H1 (cell line): ENCODE results near the gene MACROD2. TPM values are rescaled to one million over a fixed set of nuclear protein-coding genes. Genes with fewer than 3 reads are reported as not detected.
A peak's percentile ranks its signal among the peaks of the same experiment; 100 is the strongest.

ENCODE experiments used
- CTCF ChIA-PET: fragments of 300-600 bp; sonication (Branson Sonifier 250); formaldehyde crosslinking; loops from one replicate; lab custom pipeline; 2021; ENCODE audit not compliant: partially characterized antibody; lab: Charles Lee
- POLR2A ChIA-PET: fragments of 300-600 bp; sonication (Branson Sonifier 250); formaldehyde crosslinking; loops from one replicate; lab custom pipeline; 2021; ENCODE audit warnings: inconsistent platforms; ENCODE audit not compliant: partially characterized antibody; lab: Charles Lee
- DNase-seq, 2 experiments: peaks; one replicate each; pipeline versions ENCODE4 v3.0.0 to v3.0.0-alpha.2; 2010 to 2022; ENCODE audit warnings: low spot score in 2 of 2, low read depth in 1 of 2, mixed read lengths in 1 of 2
- FAIRE-seq: peaks from 2 replicates; lab custom pipeline; 2011; peaks lifted over from hg19 to GRCh38; lab: Jason Lieb, UNC
- H2AFZ ChIP-seq: 2 replicates; pipeline ENCODE4 v1.8.1; 2012; ENCODE audit warnings: low read length, inconsistent platforms
- H2AK5ac ChIP-seq: 2 replicates; pipeline ENCODE4 v1.6.1; 2013; ENCODE audit warnings: low read depth, low read length
- H2BK120ac ChIP-seq: replicated peaks from 2 replicates; pipeline ENCODE3; 2013; ENCODE audit warnings: low read depth, low read length, inconsistent platforms
- H2BK12ac ChIP-seq: 2 replicates; pipeline ENCODE4 v1.6.1; 2013; ENCODE audit warnings: low read depth, low read length
- H2BK15ac ChIP-seq: 2 replicates; pipeline ENCODE4 v1.6.1; 2013; ENCODE audit warnings: low read length
- H2BK20ac ChIP-seq: 2 replicates; pipeline ENCODE4 v1.6.1; 2013; ENCODE audit warnings: low read length
- H2BK5ac ChIP-seq: 2 replicates; pipeline ENCODE4 v1.6.1; 2013; ENCODE audit warnings: low read depth, low read length
- H3K14ac ChIP-seq: 2 replicates; pipeline ENCODE4 v1.6.1; 2013; ENCODE audit warnings: inconsistent platforms; ENCODE audit not compliant: insufficient read length
- H3K18ac ChIP-seq: 2 replicates; pipeline ENCODE4 v1.6.1; 2013; ENCODE audit warnings: low read length; ENCODE audit errors: extremely low read depth
- H3K23ac ChIP-seq: 2 replicates; pipeline ENCODE4 v1.6.1; 2013; ENCODE audit warnings: inconsistent platforms; ENCODE audit not compliant: insufficient read length
- H3K23me2 ChIP-seq: 2 replicates; pipeline ENCODE4 v1.6.1; 2013; ENCODE audit warnings: low read depth, low read length
- H3K27ac ChIP-seq: 2 replicates; pipeline ENCODE4 v1.6.1; 2011; ENCODE audit warnings: low read depth, low read length, inconsistent platforms
- H3K27me3 ChIP-seq, 4 experiments: replicated peaks in 1 of 4; 1 replicate in 1 of 4; 2 replicates in 3 of 4; pipeline versions ENCODE4 v1.6.1 to v1.8.1; 2011 to 2013; ENCODE audit warnings: low read length in 3 of 4, mild to moderate bottlenecking in 3 of 4, inconsistent platforms in 2 of 4, mixed read lengths in 2 of 4, moderate library complexity in 1 of 4; ENCODE audit not compliant: control insufficient read depth in 3 of 4, insufficient read depth in 3 of 4; ENCODE audit errors: extremely low read depth in 1 of 4
- H3K36me3 ChIP-seq, 4 experiments: 2 replicates each; pipeline versions ENCODE4 v1.6.1 to v1.8.1; 2011 to 2013; ENCODE audit warnings: mild to moderate bottlenecking in 4 of 4, low read length in 3 of 4, moderate library complexity in 2 of 4, control low read depth in 1 of 4, inconsistent platforms in 1 of 4; ENCODE audit not compliant: insufficient read depth in 4 of 4, control insufficient read depth in 2 of 4
- H3K4ac ChIP-seq: replicated peaks from 2 replicates; pipeline ENCODE3; 2013; ENCODE audit warnings: low read length, low read depth, mixed read lengths, inconsistent platforms; ENCODE audit not compliant: insufficient read length
- H3K4me1 ChIP-seq, 4 experiments: replicated peaks in 1 of 4; 1 replicate in 1 of 4; 2 replicates in 3 of 4; pipeline versions ENCODE4 v1.6.1 to v1.8.1; 2011 to 2013; ENCODE audit warnings: low read length in 3 of 4, inconsistent platforms in 2 of 4, mixed read lengths in 1 of 4; ENCODE audit not compliant: insufficient read depth in 4 of 4, control insufficient read depth in 3 of 4
- H3K4me2 ChIP-seq, 2 experiments: 2 replicates each; pipeline versions ENCODE4 v1.6.1 to v1.8.1; 2011 to 2013; ENCODE audit warnings: low read depth in 2 of 2, low read length in 2 of 2, control low read depth in 1 of 2, inconsistent platforms in 1 of 2, mild to moderate bottlenecking in 1 of 2; ENCODE audit not compliant: insufficient read depth in 1 of 2
- H3K4me3 ChIP-seq, 4 experiments: fragments of 200-600, 300-600 bp in 1 of 4; sonication (generic), shearing (Covaris generic), sonication (Bioruptor Twin) in 1 of 4; 2 replicates each; pipeline versions ENCODE4 v1.5.1 to v1.8.1; 2011 to 2016; ENCODE audit warnings: low read length in 4 of 4, low read depth in 3 of 4, control low read depth in 2 of 4, inconsistent platforms in 2 of 4, mild to moderate bottlenecking in 2 of 4, mixed read lengths in 1 of 4, moderate library complexity in 1 of 4; ENCODE audit not compliant: insufficient read depth in 2 of 4; ENCODE audit errors: extremely low read depth in 1 of 4
- H3K56ac ChIP-seq: replicated peaks from 2 replicates; pipeline ENCODE3; 2013; ENCODE audit warnings: low read depth, mild to moderate bottlenecking, mixed read lengths, low read length, inconsistent platforms; ENCODE audit not compliant: insufficient read length
- H3K79me1 ChIP-seq: 2 replicates; pipeline ENCODE4 v1.6.1; 2013; ENCODE audit warnings: low read depth, low read length, control low read depth
- H3K79me2 ChIP-seq, 2 experiments: 2 replicates each; pipeline versions ENCODE4 v1.6.1 to v1.8.1; 2012 to 2013; ENCODE audit warnings: low read length in 2 of 2, mild to moderate bottlenecking in 2 of 2, inconsistent platforms in 1 of 2; ENCODE audit not compliant: insufficient read depth in 2 of 2, control insufficient read depth in 1 of 2
- H3K9ac ChIP-seq, 4 experiments: replicated peaks in 1 of 4; 1 replicate in 1 of 4; 2 replicates in 3 of 4; pipeline versions ENCODE4 v1.6.1 to v1.8.1; 2011 to 2013; ENCODE audit warnings: low read depth in 3 of 4, low read length in 3 of 4, control low read depth in 2 of 4, mild to moderate bottlenecking in 2 of 4, moderate library complexity in 2 of 4, inconsistent platforms in 1 of 4; ENCODE audit errors: extremely low read depth in 1 of 4
- H3K9me3 ChIP-seq, 2 experiments: 2 replicates each; pipeline versions ENCODE4 v1.6.1 to v1.8.1; 2012 to 2013; ENCODE audit warnings: mild to moderate bottlenecking in 2 of 2, moderate library complexity in 2 of 2, control low read depth in 1 of 2, inconsistent platforms in 1 of 2, low read depth in 1 of 2, low read length in 1 of 2, mixed read lengths in 1 of 2; ENCODE audit not compliant: insufficient read depth in 2 of 2
- H4K20me1 ChIP-seq, 2 experiments: replicated peaks in 1 of 2; 2 replicates each; pipeline versions ENCODE3 to v1.8.1; 2011 to 2013; ENCODE audit warnings: inconsistent platforms in 2 of 2, low read length in 2 of 2, mild to moderate bottlenecking in 1 of 2; ENCODE audit not compliant: insufficient read depth in 2 of 2, control insufficient read depth in 1 of 2
- H4K5ac ChIP-seq: 2 replicates; pipeline ENCODE4 v1.6.1; 2013; ENCODE audit warnings: low read length, low read depth, mixed read lengths, inconsistent platforms; ENCODE audit not compliant: insufficient read length
- H4K8ac ChIP-seq: 2 replicates; pipeline ENCODE4 v1.8.0; 2013; ENCODE audit warnings: mild to moderate bottlenecking, moderate library complexity, low read length, inconsistent platforms; ENCODE audit not compliant: insufficient read depth; ENCODE audit errors: extremely low read depth
- H4K91ac ChIP-seq: replicated peaks from 2 replicates; pipeline ENCODE3; 2013; ENCODE audit warnings: low read length, mixed read lengths, inconsistent platforms; ENCODE audit not compliant: insufficient read length
- EZH2 ChIP-seq: fragments of 200-600 bp; sonication (generic); IDR thresholded peaks from 2 replicates; pipeline ENCODE4 v1.7.1; 2012; ENCODE audit warnings: low read depth, mild to moderate bottlenecking, moderate library complexity, low read length, inconsistent platforms; ENCODE audit not compliant: severe bottlenecking
- NRF1 ChIP-seq: IDR thresholded peaks from 2 replicates; pipeline ENCODE4 v1.6.1; 2011; ENCODE audit warnings: mild to moderate bottlenecking, low read depth, low read length, improper control_type of control experiment
- WGBS, 2 experiments: shearing (Covaris generic) in 1 of 2; methylation state at CpG; one replicate each; pipeline versions ENCODE4 v1.1.6 to v1.1.7; 2013 to 2015; ENCODE audit warnings: low lambda C conversion rate in 2 of 2, mixed read lengths in 2 of 2, inconsistent platforms in 1 of 2, low coverage in 1 of 2, missing lambda C conversion rate in 1 of 2; ENCODE audit not compliant: insufficient replicate concordance in 2 of 2, insufficient coverage in 1 of 2, insufficient read length in 1 of 2; ENCODE audit errors: extremely low coverage in 1 of 2, missing lambda C conversion rate in 1 of 2; 5-methylcytosine and 5-hydroxymethylcytosine counted together
- polyA plus RNA-seq, 7 experiments: library from polyadenylated mRNA; depleted of rRNA in 3 of 7; stranded (reverse) in 5 of 7; unstranded in 2 of 7; fragments of >200 nt in 5 of 7; fragments of 200-250 nt in 2 of 7; gene quantifications; 1 replicate in 5 of 7; 2 replicates in 1 of 7; 4 replicates in 1 of 7; pipeline versions ENCODE4 v1.2.1 to v1.2.3, GENCODE V29; 2011 to 2013; ENCODE audit warnings: missing spikeins in 2 of 7, mixed read lengths in 2 of 7
- total RNA-seq: library from RNA; stranded (reverse); fragmentation: NEBNext Ultra II Directional; extraction: Animal tissue kit (Norgen Biotek cat#: 25700); gene quantifications from 2 replicates; pipeline ENCODE4 v1.2.1, GENCODE V29; 2021

MACROD2 gene
- total and polyA plus RNA-seq, 2 of the 8 experiments (the other 6 are each of a cell fraction or from before 2014, with no cell fraction given) = 0.70 to 3.9 TPM

GRCh38 chr20:15848995-15849610 lies 1853.8 kb downstream of the MACROD2 start:
- ChIA-PET CTCF (interaction anchor here (2.3 kb wide), 1 partner anchor 140 kb away, joined by 5 read pairs; no protein-coding TSS in a partner anchor), POLR2A (interaction anchor here (0.7 kb wide), 1 partner anchor 101 kb away, joined by 3 read pairs; no protein-coding TSS in a partner anchor)
- DNase-seq (no peak), FAIRE-seq (peak; percentile 24)
- H4K91ac ChIP-seq = no peak overlapping the region
- H3K36me3 ChIP-seq = no peaks in the 10 kb centered on the region
- H3K23me2 ChIP-seq = no peaks in the 10 kb centered on the region
- 77% methylated on average over 12 of the region's 12 CpGs; no CpG with 5 or more reads in 1 of the 2 experiments for WGBS, 2 experiments
- no peak overlapping the region for H2BK15ac ChIP-seq
- no peak overlapping the region for H4K8ac ChIP-seq
- no peaks in the 10 kb centered on the region for H3K27me3 ChIP-seq
- H3K4me2 ChIP-seq = peak overlapping the region in 1 of 2 experiments; percentile 10; a peak in 1 of 4 replicates
- H3K9ac ChIP-seq = no peak overlapping the region
- H2BK20ac ChIP-seq = no peak overlapping the region
- no peak overlapping the region for H3K27ac ChIP-seq
- H3K56ac ChIP-seq = no peak overlapping the region
- no peaks in the 10 kb centered on the region for H3K9me3 ChIP-seq
- no peak overlapping the region for H3K14ac ChIP-seq
- no peak overlapping the region for H3K4ac ChIP-seq
- H2BK5ac ChIP-seq = no peak overlapping the region
- no peak overlapping the region for H3K23ac ChIP-seq
- H3K18ac ChIP-seq = no peak overlapping the region
- peak overlapping the region; percentile 70 for H2AFZ ChIP-seq
- TF ChIP-seq NRF1 = no peak
- no peak for TF ChIP-seq EZH2
- no peaks in the 10 kb centered on the region for H3K79me1 ChIP-seq
- no peak overlapping the region for H2BK120ac ChIP-seq
- H3K4me1 ChIP-seq = peaks cover 0 to 4% (median 2%) of the 10 kb centered on the region in 4 experiments; a peak in 3 of 7 replicates
- H3K79me2 ChIP-seq = no peaks in the 10 kb centered on the region
- no peak overlapping the region for H4K5ac ChIP-seq
- 0 out of 2 replicates have a peak overlapping the region, but pooled peaks have one; percentile 10 for H2BK12ac ChIP-seq
- H2AK5ac ChIP-seq = no peak overlapping the region
- H3K4me3 ChIP-seq = no peak overlapping the region
- H4K20me1 ChIP-seq = no peaks in the 10 kb centered on the region
